Measurements from ENCODE around the gene ZBTB7C.

ZBTB7C gene

GRCh38 chr18:48129621-48130082 is 279.5 kb downstream of the ZBTB7C start:
- no peak for TF ChIP-seq CTCF (IDR thresholded peaks at IDR 0.05)

GRCh38 chr18:48127606-48128005 is 281.6 kb downstream of the ZBTB7C start:
- TF ChIP-seq CTCF (IDR thresholded peaks at IDR 0.05), result no peak

GRCh38 chr18:48126240-48126639 is 282.9 kb downstream of the ZBTB7C start:
- no peak for TF ChIP-seq CTCF (IDR thresholded peaks at IDR 0.05)

- TF ChIP-seq CTCF (IDR thresholded peaks at IDR 0.05), result no peak
These were observed 283.5 kb downstream of the ZBTB7C start for GRCh38 chr18:48125724-48126123.

- no peak for TF ChIP-seq CTCF (IDR thresholded peaks at IDR 0.05)
These were observed 284.1 kb downstream of the ZBTB7C start for GRCh38 chr18:48124857-48125626.

- TF ChIP-seq CTCF (IDR thresholded peaks at IDR 0.05), result no peak
These were observed 285.2 kb downstream of the ZBTB7C start for GRCh38 chr18:48123941-48124340.

- TF ChIP-seq CTCF (IDR thresholded peaks at IDR 0.05), result no peak
These were observed 285.9 kb downstream of the ZBTB7C start for GRCh38 chr18:48123324-48123723.

Measured in LNCAP (cell line).